ENCODE measurements around the gene F2R. TPM values are rescaled to one million over a fixed set of nuclear protein-coding genes. Genes with fewer than 3 reads are reported as not detected.

Gene F2R
- total and polyA plus RNA-seq, 2 of the 4 experiments (the other 2 are of a cell fraction) = 85.7 to 147 TPM

GRCh38 chr5:76710991-76711390 lies 4.9 kb upstream of the F2R start:
- intact Hi-C loops (cut with micrococcal nuclease) = no loop called here
- peak overlapping the region; percentile 64 for H2BK120ac ChIP-seq (ENCODE audit: low read depth, low read length)
- ChIA-PET POLR2A (ENCODE audit: unreplicated experiment) (interaction anchor here (0.5 to 0.8 kb wide), 2 partner anchors 11 to 23 kb away, joined by 3 to 4 read pairs; no protein-coding TSS in a partner anchor), CTCF (interaction anchor here (0.6 to 1.6 kb wide), 2 partner anchors 64 to 1355 kb away, joined by 3 to 4 read pairs; no protein-coding TSS in a partner anchor)
- H2BK5ac ChIP-seq (ENCODE audit: low read depth, low read length, poor library complexity, severe bottlenecking) = peak overlapping the region; percentile 79
- peak overlapping the region; percentile 79 for H3K18ac ChIP-seq (ENCODE audit: low read depth, low read length)
- H2AFZ ChIP-seq (replicated peaks; ENCODE audit: low read length, poor library complexity) = no peak overlapping the region
- H3K79me1 ChIP-seq (ENCODE audit: low read depth in 1 of 2, low read length in 2 of 2) = peaks cover 0 to 3% of the 10 kb centered on the region in 2 experiments; a peak in 1 of 4 replicates
- peaks cover 16% of the 10 kb centered on the region for H3K4me1 ChIP-seq (ENCODE audit: control insufficient read depth, insufficient read depth, low read length)
- ATAC-seq (ENCODE audit: low read depth) = peak; percentile 9
- no peak overlapping the region for H3K23ac ChIP-seq (ENCODE audit: low read depth, low read length)
- H3K4me3 ChIP-seq (ENCODE audit: insufficient read depth, low read depth, low read length) = no peak overlapping the region
- H2BK20ac ChIP-seq (ENCODE audit: low read depth, low read length) = peak overlapping the region; percentile 30; the same call in 1 of the 2 replicates
- H3K27me3 ChIP-seq (ENCODE audit: control insufficient read depth, insufficient read depth, low read length) = no peaks in the 10 kb centered on the region
- H2BK15ac ChIP-seq (ENCODE audit: low read depth, low read length) = no peak overlapping the region
- no peak overlapping the region for H3K9ac ChIP-seq (ENCODE audit: low read depth, low read length)
- WGBS, 2 experiments (ENCODE audit: extremely low coverage in 2 of 2, insufficient read length in 1 of 2) = no CpG with 5 or more reads among the region's 4 CpGs
- H3K4me2 ChIP-seq (ENCODE audit: low read depth, low read length) = no peak overlapping the region; the same call in 1 of the 2 replicates
- in situ Hi-C loops (cut with MboI; ENCODE audit: low sequenced_read_pairs) = loop anchor here (10.0 kb wide), 1 partner anchor 106 kb away; no protein-coding TSS in a partner anchor
- peak overlapping the region; percentile 72 to 77; a peak in 3 of 4 replicates for H4K8ac ChIP-seq (ENCODE audit: low read depth in 2 of 2, low read length in 2 of 2)
- H3K9me3 ChIP-seq (ENCODE audit: control insufficient read depth, insufficient read depth, low read length) = no peaks in the 10 kb centered on the region
- no peak overlapping the region for H2AK9ac ChIP-seq (replicated peaks; ENCODE audit: low read depth, low read length, poor library complexity)
- peak overlapping the region; percentile 74 for H3K4ac ChIP-seq (ENCODE audit: low read depth, low read length)
- H4K91ac ChIP-seq (ENCODE audit: insufficient read depth, low read depth, low read length) = peak overlapping the region; percentile 76
- no peaks in the 10 kb centered on the region for H4K20me1 ChIP-seq (ENCODE audit: insufficient read depth, low read length)
- H3K36me3 ChIP-seq (ENCODE audit: control insufficient read depth, insufficient read depth, low read length) = no peaks in the 10 kb centered on the region
- no peak overlapping the region for H3K56ac ChIP-seq (ENCODE audit: extremely low read depth, insufficient read depth, low read length)
- dilution Hi-C loops (cut with HindIII; ENCODE audit: low sequenced_read_pairs, unreplicated experiment) = no loop called here
- DNase-seq = peak; percentile 61
- H3K9me1 ChIP-seq (ENCODE audit: insufficient read depth, low read length) = no peaks in the 10 kb centered on the region
- TF ChIP-seq FOS (IDR thresholded peaks at IDR 0.05; ENCODE audit: low read depth, low read length) (peak; percentile 53; the same call in 1 of the 2 replicates), NFE2L2 (IDR thresholded peaks at IDR 0.05; ENCODE audit: low read depth, low read length) (peak; percentile 51; the same call in 1 of the 2 replicates), MAFK (IDR thresholded peaks at IDR 0.05; ENCODE audit: low read depth, low read length) (no peak)
- peak overlapping the region; percentile 88; the same call in 1 of the 2 replicates for H2AK5ac ChIP-seq (ENCODE audit: low read depth, low read length)
- H3K14ac ChIP-seq (replicated peaks; ENCODE audit: low read depth, low read length) = no peak overlapping the region
- BruUV-seq (replicated peaks) = no TSS peak
- peak overlapping the region; percentile 69 for H4K5ac ChIP-seq (ENCODE audit: low read depth, low read length)
- H3K27ac ChIP-seq (ENCODE audit: insufficient read depth, low read length) = peak overlapping the region; percentile 68

All from IMR-90 (cell line).